NCI-H2081 treated with DMSO at 0.1 percent for 48 hours (cell line): Measurements from ENCODE around the gene CASP9.

Experiments
- DNase-seq: peaks from one replicate; lab custom pipeline; 2025; lab: John Stamatoyannopoulos, UW

CASP9 gene

DNA sequence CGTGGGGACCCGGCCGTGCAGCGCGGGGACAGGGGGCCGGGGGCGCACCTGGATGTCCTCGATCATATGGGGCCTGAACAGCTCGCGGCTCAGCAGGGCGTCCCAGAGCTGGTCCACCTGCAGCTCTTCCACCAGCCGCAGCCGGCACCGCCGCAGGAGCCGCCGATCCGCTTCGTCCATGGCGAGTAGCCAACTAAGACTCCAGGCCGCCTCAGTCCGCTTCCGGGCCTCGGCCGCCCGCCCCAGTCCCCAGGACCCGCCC, at the start of gene CASP9:
Gene CASP9 (minus strand): TSS at position 195 of the 262 bp plus-strand sequence. CDS start 15 bp downstream, at position 180.
- DNase-seq: no peak

DNA sequence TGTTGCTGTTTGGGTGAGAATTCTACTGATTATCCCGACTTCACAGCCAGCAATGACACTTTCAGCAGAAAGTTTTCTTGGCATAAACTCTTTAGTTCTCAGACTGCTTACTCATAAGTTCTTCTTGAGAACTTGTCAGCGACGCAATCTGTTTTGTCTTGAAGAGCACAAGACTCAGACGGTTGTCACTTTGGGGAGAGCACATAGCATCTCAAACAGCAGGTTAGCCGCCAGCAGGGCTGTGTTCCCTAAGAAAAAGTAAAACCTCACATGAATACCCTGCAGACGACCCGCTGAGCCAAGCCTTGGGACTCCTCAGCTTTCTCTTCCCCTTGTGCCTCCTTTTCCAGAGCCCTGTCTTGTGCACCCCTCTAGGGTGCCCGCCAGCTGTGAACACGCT, 49.5 kb upstream of the CASP9 start:
- DNase-seq: no peak

DNA sequence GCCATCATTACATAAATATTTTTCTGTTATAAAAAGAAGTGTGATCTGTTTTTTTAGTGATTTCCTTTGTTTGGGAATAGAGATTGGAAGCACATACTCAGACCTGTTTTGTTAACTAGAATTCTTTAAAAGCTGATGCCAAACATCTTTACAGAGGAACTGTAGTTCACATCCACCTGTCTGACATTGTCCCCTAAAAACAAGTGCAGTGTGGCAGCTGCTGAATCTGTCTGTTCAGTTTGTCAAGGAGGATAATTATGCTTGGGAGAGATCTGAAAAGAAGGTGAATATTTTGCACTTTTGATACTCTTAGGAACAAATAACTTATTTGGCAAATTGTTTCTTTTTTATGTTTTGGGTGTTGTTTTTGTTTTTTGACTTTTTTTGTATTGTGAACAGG, 47.3 kb upstream of the CASP9 start:
- no peak for DNase-seq

DNA sequence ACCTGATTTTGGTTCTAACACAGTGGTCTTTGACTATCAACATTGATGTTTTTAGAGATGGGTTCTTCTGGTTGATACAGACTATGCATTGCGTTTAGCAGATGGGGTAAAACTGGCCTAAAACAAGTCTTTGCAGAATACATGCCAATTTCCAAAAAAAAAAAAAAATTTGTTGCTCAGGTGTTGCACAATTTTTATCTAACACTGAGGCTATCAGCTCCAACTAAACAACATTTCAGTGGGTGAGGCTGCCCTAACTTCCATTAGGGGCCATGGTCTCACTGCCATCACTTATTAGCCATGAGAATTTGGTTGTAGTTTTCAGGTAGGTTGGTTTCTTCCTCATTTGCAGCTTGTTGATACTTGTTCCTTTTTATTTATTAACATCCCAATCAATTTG, 46.8 kb upstream of the CASP9 start:
- no peak for DNase-seq

DNA sequence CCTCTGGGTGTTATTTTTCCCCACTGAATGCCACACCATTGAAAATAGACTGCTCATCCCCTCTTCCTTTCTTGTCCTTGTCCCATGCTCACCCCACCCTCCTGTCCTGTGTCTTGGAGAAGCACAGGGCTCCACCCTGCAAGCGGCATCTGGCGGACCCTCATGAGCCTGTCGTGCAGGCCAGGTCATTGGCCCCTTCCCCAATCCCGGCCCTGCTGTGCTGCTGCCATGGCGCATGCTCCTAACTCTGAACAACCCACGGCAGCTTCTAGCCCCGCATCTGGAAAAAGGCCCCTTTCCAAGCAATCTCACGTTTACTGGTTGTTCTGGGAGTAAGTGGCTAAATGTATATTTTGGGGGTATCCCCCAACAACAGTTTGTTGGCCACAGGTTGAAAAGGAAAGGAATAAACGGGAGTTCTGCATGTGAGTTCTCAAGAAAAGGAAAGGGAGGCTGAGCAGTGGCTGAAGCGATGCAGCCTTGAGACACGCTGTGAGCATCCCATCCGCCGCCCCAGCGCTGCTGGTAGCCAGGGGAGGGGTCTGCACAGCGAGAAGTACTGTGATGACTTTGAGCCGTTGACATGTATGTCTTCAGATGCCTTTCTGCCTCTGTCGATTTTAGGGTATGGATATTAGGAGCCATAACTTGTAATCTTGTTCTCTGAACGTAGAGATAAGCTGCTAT, 44.5 kb upstream of the CASP9 start:
- no peak for DNase-seq

DNA sequence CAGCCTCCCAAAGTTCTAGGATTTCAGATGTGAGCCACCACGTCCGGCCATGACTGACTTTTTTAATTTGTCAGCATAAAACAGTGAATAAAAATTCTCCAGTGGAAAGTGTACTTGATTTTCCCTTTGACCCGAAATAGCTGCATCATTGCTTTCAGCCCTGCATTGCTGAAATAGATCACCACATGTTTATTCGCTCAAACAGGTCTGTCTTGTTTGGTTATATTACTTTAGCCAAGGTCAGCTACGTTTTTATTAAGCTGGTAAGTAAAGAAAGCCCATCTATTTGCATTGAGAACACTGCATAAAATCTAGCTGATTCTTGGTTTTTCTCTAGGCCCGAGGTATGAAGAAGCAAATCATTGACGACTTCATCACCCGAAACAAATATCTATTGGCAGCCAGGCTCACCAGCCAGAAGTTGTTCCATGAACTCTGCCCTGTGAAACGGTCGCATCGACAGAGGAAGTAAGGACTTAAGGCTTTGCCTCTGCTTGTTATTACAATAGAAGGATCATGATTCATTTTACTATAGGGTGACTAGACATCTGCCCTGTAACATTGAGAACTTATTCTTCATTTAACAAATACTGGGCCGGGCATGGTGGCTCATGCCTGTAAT, 35.3 kb upstream of the CASP9 start:
- no peak for DNase-seq

DNA sequence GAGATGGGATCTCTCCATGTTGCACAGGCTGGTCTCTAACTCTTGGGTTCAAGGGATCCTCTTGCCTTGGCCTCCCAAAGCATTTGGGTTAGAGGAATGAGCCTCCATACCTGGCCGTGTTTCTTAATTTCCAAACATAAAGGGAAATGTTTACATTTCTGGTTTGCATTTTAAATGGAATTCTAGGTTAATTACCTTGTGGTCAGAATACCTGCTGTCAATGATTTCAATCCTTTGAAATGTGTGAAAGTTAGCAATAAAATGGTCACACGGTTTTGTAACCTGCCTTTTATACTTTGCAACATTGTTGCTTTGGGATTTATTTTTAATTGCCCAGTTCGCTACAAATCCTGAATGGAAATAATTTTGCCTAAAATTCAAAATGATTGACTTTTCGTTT, 34.5 kb upstream of the CASP9 start:
- no peak for DNase-seq

DNA sequence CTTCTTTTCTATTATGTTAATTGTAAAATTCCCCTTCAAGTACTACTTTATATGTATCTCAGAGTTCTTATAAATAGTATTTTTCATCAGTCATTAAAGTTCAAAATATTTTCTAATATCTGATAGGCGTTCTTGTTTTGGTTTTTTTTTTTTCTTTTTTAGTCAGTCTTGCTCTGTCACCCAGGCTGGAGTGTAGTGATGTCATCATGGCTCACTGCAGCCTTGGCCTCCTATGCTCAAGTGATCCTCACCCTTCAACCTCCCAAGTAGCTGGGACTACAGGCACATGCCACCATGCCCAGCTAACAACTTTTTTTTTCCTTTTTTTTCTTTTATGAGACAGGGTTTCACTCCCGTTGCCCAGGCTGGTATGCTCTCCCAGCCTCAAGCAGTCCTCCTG, 33.6 kb upstream of the CASP9 start:
- no peak for DNase-seq

DNA sequence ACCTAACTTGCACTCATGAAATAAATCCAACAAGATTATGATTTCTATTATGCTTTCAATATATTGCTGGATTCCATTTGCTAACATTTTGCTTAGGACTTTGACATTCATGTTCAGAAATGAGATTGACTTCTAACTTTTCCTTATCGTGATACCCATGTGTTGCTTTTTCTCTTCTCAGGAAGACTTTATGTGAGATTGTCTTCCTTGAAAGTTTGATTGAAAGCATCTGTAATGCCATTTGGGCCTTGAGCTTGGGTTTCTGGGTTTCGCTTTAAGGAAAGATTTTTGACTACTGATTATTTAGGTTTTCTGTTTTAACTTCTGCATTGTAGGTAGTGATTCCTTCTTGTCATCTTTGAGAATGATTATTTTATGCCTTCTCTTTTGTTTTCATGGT, 33.0 kb upstream of the CASP9 start:
- DNase-seq: no peak

DNA sequence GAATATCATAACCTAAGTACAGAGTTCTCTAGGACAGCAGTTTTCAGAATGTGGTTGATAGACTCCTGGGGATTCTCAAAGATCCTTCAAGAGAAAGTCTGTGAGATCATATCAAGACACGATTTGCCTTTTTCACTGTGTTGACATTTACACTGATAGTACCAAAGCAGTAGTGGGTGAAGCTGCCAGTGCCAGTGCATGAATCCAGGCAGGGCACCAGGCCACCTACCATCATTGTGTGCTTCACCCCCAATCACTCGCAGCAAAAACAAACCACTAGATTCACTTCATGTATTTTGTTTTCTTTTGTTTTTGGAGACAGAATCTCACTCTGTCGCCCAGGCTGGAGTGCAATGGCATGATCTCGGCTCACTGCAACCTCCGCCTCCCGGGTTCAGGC, 26.6 kb upstream of the CASP9 start:
- DNase-seq: no peak

DNA sequence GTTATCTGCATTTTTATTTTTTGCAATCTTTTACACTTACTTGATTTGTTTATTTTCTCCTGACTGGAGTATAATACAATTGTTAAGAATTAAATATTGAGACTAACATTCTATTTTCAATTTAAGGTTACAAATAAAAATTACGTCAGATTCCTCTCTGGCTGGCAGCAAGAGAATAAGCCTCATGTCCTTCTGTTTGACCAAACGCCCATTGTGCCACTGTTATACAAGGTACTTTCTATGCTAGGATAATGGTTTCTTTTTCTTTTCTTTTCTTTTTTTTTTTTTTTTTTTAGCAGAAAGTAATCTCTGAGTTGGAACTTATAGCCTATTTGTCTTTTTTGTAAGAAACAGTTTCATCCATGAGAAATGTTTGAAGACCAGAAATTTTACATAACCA, 22.6 kb upstream of the CASP9 start:
- no peak for DNase-seq

DNA sequence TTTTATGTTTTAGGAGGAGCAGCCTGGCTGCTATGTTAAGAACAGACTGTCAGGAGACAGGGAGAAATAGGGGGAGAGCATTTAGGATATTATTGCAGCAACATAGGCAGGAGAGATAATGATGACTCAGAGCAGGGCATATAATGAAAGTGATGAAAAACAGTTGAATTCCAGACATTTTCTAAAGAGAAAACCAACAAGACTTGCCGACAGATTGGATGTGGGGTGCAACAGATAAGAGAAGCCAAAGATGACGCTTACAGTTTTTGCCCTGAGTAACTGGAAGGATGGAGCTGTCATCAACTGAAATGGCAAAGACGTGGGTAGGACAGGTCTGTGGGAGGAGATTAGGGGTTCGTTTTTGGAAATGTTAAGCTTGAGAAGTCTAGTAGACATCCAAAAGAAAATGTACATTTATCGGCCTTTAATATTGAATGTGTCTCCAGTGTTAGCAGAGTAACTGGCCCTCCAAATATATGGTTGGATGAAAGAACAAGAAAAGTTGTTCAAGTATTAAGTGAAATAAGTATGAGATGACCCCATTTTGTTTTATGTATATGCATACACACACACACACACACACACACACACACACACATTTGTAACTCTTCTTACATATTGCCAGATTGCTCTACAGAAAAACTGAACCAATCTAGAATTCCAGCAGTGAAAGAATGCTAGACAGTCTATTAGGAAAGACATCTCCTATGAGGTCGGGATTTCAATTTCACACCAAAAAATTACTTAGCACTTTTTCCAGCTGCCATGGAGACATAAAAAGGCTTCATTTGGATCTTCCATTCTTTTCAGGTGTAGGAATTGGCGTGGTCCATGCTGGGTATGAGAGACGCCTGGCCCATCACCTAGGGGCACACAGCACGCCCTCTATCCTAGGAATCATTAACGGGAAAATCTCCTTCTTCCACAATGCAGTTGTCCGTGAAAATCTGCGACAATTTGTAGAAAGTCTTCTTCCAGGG, 19.9 kb upstream of the CASP9 start:
- no peak for DNase-seq

DNA sequence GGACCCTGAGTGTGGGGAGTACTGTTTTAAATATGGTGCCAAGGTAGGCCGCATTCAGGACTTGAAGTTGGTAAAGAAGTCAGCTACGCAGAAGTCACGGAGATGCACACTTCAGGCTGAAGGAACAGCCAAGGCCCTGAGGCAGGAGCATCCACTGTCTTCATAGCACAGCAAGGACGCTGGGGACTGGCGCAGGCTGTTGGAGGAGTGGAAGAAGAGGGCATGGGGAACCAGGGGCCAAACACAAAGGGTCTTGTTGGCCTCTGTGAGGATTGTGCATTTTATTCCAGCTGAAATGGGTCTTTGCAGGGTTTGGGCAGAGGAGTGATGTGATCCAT, 19.2 kb upstream of the CASP9 start:
- DNase-seq: no peak

DNA sequence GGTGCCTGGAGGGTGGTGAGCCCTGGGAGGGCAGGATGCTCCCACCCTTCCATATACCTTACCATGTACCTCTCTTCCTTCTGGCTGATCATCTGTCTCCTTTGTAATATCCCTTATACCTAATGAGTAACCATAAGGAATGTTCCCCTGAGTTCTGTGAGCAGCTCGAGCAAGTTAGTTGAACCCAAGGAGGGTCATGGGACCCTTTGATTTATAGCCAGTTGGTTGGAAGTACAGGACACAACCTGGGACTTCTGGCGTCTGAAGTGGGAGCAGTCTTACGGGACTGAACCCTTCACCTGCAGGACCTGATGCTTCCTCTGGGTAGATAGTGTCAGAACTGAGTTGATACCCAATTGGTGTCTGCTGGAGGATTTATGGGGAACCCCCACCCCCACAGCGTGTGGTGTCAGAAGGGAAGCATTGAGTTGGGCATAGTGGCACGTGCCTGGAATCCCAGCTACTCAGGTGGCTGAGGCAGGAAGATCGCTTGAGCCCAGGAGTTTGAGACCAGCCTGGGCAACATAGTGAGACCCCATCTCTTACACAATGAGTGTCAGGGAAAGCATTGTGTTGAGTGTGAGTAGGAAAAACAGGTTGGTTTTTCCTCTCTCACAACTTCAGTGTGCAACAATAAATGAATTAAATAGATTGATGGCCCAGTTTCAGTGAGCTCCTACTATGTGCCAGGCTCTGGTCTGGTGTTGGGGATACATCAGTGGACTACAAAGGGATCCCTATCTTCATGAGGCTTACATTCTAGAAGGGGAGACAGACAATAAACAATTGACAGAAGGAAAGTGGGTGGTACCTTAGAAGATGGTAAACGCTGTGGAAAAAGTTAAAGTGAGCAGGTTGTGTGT, 18.6 kb upstream of the CASP9 start:
- DNase-seq: no peak

DNA sequence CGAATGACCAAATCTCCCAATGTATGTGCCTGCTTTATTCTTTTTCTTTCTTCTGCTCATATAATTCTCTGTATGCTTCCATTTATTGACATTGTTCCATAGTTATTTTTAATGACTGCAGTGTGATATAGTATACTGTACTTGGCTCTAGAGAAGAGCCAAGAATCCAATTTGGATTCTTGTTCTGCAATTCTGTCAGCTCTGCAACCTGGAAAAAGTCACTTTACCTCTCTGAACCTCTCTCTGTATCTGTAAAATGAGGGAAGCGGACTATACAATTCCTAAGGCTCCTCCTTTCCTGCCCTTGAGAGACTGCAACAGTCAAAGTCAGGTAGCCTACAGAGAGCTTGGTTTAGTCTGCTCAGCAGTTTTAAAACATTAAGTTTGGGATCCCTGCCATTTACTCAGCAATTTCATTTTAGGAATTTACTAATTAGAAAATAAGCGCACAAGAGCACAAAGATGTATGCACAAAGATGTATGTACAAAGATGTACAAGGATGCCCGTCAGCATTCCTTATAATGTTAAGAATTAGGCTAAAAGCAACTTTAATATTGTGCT, 17.3 kb upstream of the CASP9 start:
- DNase-seq: no peak

DNA sequence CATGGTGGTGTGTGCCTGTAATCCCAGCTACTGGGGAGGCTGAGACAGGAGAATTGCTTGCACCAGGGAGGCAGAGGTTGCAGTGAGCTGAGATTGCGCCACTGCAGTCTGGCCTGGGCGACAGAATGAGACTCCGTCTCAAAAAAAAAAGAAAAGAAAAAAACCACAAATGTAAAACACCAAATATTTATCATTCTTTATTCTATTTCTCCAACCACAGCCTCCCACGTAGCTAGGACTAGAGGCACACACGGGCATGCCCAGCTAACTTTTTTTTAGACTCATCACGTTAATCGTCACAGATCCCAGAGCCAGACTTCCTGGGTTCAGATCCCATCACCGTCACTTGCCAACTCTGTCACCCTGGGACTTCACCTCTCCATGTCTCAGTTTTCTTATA, 16.2 kb upstream of the CASP9 start:
- no peak for DNase-seq

DNA sequence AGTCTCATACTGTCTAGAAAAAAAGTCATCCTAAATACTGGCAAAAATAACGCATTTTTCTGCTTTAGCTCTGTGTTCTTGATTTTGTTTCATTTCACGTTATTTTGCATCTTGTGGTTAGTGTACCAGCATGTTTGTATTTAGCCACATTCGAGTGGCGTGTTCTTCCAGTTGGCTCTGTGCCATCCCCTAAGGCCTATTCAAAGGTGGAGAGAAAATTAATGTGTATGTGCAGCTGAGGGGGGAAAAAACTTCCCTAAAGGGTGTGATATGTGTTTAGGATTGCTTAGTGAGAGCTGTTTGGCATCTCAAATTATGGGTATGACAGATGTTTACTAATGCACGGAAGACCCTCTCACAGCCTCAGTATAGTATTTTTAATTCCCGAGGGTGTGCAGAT, 14.8 kb upstream of the CASP9 start:
- no peak for DNase-seq

DNA sequence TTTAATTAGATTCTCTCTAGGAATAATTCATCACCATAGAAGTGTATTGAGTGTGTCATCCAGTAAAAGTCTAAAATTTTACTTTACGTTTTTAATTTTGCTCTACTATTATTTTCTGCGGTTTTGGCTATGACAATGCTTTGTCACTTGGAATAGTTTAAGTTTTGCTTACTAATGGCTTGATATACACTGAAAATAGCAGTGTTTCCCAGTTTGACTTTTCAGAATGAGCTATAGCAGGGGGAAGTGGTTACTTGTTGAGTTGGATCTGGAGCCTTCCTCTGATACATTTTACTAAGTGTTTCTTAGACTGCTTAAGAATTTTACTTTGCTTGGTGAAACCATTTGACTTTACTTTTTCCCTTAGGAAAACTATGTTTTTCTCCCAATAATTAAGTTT, 7.7 kb upstream of the CASP9 start:
- no peak for DNase-seq

DNA sequence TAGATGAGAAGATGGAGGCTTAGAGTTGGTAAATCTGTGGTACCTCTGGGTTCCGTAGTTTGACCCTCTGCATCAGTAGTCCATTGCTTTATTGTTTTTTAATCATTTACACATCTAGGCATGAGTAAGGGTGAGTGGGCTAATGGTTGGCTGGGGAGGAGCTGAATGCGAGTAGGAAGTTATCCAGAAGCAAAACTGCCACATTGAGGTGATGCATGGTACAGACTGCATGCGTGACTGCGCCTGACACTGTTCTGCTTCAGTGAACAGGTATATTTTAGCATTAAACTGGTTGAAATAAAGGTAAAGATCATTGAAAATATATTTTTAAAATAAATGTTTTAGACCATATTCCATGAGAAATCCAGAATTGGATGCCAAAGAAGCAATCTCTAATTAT, 7.0 kb upstream of the CASP9 start:
- DNase-seq: no peak

DNA sequence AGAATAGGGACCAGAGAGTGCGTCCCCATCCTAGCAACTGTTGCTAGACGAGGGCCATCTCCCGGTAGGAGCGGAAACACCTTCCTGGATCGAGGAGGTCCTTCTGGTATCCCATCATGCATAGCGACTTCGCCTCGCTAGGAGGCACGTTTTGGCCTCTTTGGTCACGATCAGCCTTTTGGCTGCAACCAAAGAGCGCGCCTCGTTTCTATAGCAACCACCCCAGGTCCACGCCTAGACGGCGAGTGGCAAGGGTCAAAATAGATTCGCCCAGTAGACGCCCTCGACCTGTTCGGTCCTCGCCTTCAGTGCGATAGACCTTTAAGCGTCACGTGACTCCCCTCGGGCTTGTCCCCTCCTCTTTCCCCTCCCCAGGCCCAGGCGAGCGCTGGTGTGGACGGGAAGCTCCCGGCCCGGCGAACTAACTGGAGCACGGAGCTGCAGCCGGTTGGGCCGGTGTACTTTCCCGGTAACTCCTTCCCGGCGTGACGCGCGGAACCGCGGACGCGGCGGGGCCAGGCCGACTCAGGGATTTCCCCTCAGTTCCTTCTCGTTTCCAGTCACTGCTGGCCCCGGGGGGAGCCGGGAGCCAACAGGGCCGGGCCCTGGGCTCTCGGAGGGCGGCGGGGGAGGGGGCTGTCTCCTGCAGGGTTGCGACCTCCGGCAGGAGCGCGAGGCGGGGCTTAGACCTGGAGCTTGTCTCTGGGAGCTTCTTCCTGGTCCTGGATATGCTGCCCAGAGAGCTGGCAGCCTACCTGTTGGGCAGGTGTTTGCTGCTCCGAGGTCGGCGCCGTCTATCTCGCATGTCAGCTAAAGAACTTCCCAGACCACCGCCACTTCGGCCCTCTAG, 2.7 kb upstream of the CASP9 start, which contains the start of gene DNAJC16:
Gene DNAJC16 (plus strand): TSS at position 359 of the 850 bp plus-strand sequence. CDS start 2,258 bp downstream, outside the sequence.
- peak; percentile 99 for DNase-seq

DNA sequence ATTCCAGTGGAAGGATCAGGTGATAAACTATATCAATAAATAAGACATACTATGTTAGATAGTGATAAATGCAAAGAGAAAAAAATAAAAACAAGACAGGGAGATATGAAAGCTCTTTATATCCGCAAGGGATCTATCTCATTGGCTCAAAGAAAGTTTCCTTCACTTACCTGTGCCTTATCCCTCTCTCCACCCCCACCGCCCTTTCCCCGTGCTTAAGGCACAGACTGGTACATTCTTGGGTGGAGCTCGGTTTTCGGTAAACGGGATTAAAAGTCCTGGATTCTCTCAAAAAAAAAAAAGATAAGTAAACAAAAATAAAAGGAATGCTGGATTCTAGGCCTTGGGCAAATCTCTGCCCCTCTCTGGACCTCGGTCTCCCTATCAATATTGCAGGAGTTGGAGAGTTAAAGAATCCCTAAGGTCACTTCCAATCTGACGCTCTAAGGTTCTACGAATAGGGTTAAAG, 2.0 kb upstream of the CASP9 start:
- no peak for DNase-seq
